ENCODE measurements around the gene NCOA5.

Gene NCOA5

GRCh38 chr20:46017272-46017671, 72.5 kb downstream of the NCOA5 start:
- no peak for DNase-seq (ENCODE audit: low read depth in 2 of 2)

DNA sequence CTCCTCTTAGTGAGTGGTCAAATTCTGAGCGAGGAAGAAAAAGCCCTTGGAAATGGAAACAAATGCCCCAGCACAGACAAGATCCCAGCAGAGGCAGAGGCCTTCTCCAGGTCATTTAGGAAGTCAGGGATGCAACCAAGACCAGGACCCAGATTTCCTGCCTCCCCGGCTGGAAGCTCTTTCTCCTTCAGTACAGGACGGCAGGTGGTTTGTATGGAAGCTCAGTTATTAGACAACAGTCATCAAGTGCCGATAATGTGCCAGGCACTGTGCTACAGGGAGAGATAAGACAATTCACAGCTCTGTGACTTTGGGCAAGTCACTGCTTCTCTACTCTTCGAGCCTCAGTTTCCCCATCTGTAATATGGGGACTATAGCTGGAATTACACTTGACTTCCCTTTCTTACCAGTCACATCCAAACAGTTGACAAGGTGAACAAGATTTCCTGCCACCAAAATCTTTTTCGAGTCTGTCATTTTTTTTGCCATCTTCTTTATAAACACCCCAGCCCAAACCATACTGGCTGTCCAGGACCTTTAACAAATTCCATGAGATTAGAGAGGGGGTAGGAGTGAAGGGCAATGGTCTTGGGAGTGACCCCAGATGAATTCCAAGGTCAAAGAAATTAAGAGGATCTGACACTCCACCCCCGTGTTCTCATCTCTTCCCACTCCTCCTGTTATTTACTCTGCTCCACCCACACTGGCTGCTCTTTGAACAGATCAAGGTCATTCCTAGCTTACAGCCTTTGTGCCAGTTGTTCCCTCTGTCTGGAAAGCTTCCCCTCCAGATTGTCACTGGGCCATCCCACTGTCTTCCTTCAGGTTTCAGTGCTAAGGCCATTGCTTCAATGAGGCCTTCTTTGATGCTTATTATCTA, 75.0 kb downstream of the NCOA5 start:
- no peak for DNase-seq (ENCODE audit: low read depth in 2 of 2)

DNA sequence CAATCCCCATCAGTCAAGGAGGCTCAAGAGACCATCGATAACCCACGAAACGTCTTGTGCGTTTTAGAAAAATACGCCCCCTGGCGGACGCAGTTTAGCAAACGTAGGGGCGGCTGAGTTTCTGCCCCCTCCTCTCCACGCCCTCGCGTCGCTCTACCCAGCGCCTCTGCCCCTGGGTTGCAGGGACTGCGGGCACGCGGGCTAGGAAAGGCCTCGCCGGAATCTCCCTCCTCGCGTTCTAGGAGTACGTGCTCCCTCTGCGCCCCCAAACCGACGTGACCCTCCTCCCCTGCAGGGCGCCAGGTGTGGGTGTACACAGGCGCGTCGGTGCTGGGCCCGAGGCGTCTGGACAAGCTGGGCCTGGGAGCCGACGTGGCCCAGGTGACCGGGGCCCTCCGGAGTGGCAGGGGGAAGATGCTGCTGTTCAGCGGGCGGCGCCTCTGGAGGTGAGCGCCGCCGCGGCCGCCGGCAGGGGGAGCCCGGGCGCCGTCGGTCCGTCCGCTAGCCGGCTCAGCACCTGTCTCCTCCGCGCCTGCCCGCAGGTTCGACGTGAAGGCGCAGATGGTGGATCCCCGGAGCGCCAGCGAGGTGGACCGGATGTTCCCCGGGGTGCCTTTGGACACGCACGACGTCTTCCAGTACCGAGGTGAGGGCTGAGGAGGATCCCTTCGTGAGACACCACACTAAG, 75.8 kb downstream of the NCOA5 start:
- no peak for DNase-seq (ENCODE audit: low read depth in 2 of 2)

GRCh38 chr20:46013322-46013828, 76.4 kb downstream of the NCOA5 start:
- DNase-seq (ENCODE audit: low read depth in 2 of 2), result no peak

- no peak for DNase-seq (ENCODE audit: low read depth in 2 of 2)
These were observed 76.8 kb downstream of the NCOA5 start for GRCh38 chr20:46012921-46013320.

DNA sequence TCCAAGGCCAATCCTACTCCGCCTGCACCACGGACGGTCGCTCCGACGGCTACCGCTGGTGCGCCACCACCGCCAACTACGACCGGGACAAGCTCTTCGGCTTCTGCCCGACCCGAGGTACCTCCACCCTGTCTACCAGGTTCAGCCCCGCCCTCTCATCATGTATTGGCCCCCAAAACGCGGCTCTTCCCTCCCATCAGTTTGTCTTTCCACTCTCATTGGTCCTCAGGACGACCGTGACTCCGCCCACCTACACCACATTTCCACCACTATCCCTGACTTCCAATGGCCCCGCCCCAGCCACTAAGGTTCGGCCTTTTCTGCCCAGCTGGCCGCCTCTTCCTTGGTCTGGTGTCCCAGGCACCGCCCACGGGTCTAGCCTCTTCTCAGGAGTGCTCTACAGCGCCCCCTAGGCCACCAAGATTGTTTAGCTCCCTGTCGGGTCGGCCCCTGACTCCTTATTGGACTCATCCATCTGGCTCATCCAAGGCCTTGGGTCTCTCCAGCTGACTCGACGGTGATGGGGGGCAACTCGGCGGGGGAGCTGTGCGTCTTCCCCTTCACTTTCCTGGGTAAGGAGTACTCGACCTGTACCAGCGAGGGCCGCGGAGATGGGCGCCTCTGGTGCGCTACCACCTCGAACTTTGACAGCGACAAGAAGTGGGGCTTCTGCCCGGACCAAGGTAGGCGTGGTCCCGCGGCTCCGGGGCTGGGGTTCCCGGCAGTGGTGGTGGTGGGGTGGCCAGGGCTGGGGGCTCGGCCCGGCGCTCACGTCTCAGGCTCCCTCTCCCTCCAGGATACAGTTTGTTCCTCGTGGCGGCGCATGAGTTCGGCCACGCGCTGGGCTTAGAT, 77.9 kb downstream of the NCOA5 start:
- no peak for DNase-seq (ENCODE audit: low read depth in 2 of 2)
